ENCODE measurements around the gene RERE. TPM values are rescaled to one million over a fixed set of nuclear protein-coding genes. Genes with fewer than 3 reads are reported as not detected.

RERE gene
- total RNA-seq, 1 experiment from 2014 or later: 161 TPM

- H3K36me3 Mint-ChIP-seq: peaks cover 5% of the 10 kb centered on the region; the same call in 1 of the 2 replicates
- ChIA-PET CTCF (interaction anchor here (0.9 to 1.6 kb wide), 3 partner anchors 10 to 59 kb away, joined by 3 read pairs; no protein-coding TSS in a partner anchor), POLR2A (no interaction called here)
- H3K27me3 Mint-ChIP-seq (ENCODE audit: low read depth): no peaks in the 10 kb centered on the region
- H3K9me3 Mint-ChIP-seq: no peaks in the 10 kb centered on the region
- peak overlapping the region; percentile 83 for H3K27ac Mint-ChIP-seq
- peaks cover 67% of the 10 kb centered on the region for H3K4me1 Mint-ChIP-seq
- ATAC-seq: no peak
- TF ChIP-seq USF1 (CRISPR knock-in tag; IDR thresholded peaks at IDR 0.05) (no peak), CREM (CRISPR knock-in tag; IDR thresholded peaks at IDR 0.05) (no peak), TCF7 (CRISPR knock-in tag; IDR thresholded peaks at IDR 0.05; ENCODE audit: low read depth) (no peak), ZNF532 (CRISPR knock-in tag; IDR thresholded peaks at IDR 0.05; ENCODE audit: borderline replicate concordance) (no peak), ETV6 (CRISPR knock-in tag; IDR thresholded peaks at IDR 0.05) (no peak), NR1H2 (CRISPR knock-in tag; IDR thresholded peaks at IDR 0.05) (no peak), ATF2 (CRISPR knock-in tag; IDR thresholded peaks at IDR 0.05; ENCODE audit: borderline replicate concordance, low read depth) (no peak), ERG (CRISPR knock-in tag; IDR thresholded peaks at IDR 0.05) (no peak), NFATC4 (CRISPR knock-in tag; IDR thresholded peaks at IDR 0.05) (no peak), MAX (CRISPR knock-in tag; IDR thresholded peaks at IDR 0.05) (no peak), PREB (CRISPR knock-in tag; IDR thresholded peaks at IDR 0.05; ENCODE audit: borderline replicate concordance) (no peak), NFYB (CRISPR knock-in tag; conservative IDR thresholded peaks at IDR 0.05; ENCODE audit: low read depth) (no peak), RORB (CRISPR knock-in tag; IDR thresholded peaks at IDR 0.05) (no peak), JUN (CRISPR knock-in tag; IDR thresholded peaks at IDR 0.05) (no peak), AR (CRISPR knock-in tag; IDR thresholded peaks at IDR 0.05) (no peak), ATF1 (CRISPR knock-in tag; IDR thresholded peaks at IDR 0.05) (no peak)
- DNase-seq (ENCODE audit: low spot score): no peak
- H3K4me3 Mint-ChIP-seq: no peak overlapping the region
Measured at GRCh38 chr1:8384577-8384976, 432.9 kb downstream of the RERE start.

All from WTC11 (cell line).